ENCODE results near the gene KIF19. TPM values are rescaled to one million over a fixed set of nuclear protein-coding genes. Genes with fewer than 3 reads are reported as not detected.

Gene KIF19
- total RNA-seq, 1 donor from 2014 or later = not detected

GRCh38 chr17:74389937-74390679 is 64.1 kb downstream of the KIF19 start:
- no peak overlapping the region for H3K4me3 Mint-ChIP-seq (ENCODE audit: unreplicated experiment)
- peaks cover 10% of the 10 kb centered on the region for H3K27me3 Mint-ChIP-seq (ENCODE audit: unreplicated experiment)
- no peak for DNase-seq (ENCODE audit: extremely low spot score, unreplicated experiment)
- H3K9me3 Mint-ChIP-seq (ENCODE audit: unreplicated experiment) = no peaks in the 10 kb centered on the region
- TF ChIP-seq CTCF (IDR thresholded peaks at IDR 0.05) = no peak
- no peak overlapping the region for H3K27ac Mint-ChIP-seq (ENCODE audit: unreplicated experiment)
- H3K4me1 Mint-ChIP-seq (ENCODE audit: unreplicated experiment) = peaks cover 16% of the 10 kb centered on the region
- H3K36me3 Mint-ChIP-seq (ENCODE audit: unreplicated experiment) = no peaks in the 10 kb centered on the region

GRCh38 chr17:74390680-74391653 is 64.9 kb downstream of the KIF19 start:
- DNase-seq (ENCODE audit: extremely low spot score, unreplicated experiment) = no peak
- Mint-ChIP-seq H3K27ac (ENCODE audit: unreplicated experiment) (no peak overlapping the region), H3K4me3 (ENCODE audit: unreplicated experiment) (no peak overlapping the region), H3K4me1 (ENCODE audit: unreplicated experiment) (peaks cover 16% of the 10 kb centered on the region), H3K36me3 (ENCODE audit: unreplicated experiment) (no peaks in the 10 kb centered on the region), H3K9me3 (ENCODE audit: unreplicated experiment) (no peaks in the 10 kb centered on the region), H3K27me3 (ENCODE audit: unreplicated experiment) (peaks cover 10% of the 10 kb centered on the region)
- no peak for TF ChIP-seq CTCF (IDR thresholded peaks at IDR 0.05)

- Mint-ChIP-seq H3K36me3 (ENCODE audit: unreplicated experiment) (no peaks in the 10 kb centered on the region), H3K27me3 (ENCODE audit: unreplicated experiment) (peaks cover 10% of the 10 kb centered on the region), H3K4me1 (ENCODE audit: unreplicated experiment) (peaks cover 14% of the 10 kb centered on the region), H3K27ac (ENCODE audit: unreplicated experiment) (no peak overlapping the region), H3K9me3 (ENCODE audit: unreplicated experiment) (no peaks in the 10 kb centered on the region), H3K4me3 (ENCODE audit: unreplicated experiment) (no peak overlapping the region)
- no peak for TF ChIP-seq CTCF (IDR thresholded peaks at IDR 0.05)
- no peak for DNase-seq (ENCODE audit: extremely low spot score, unreplicated experiment)
Measured at GRCh38 chr17:74391771-74392170, 65.7 kb downstream of the KIF19 start.

- H3K27ac Mint-ChIP-seq (ENCODE audit: unreplicated experiment) = no peak overlapping the region
- H3K4me3 Mint-ChIP-seq (ENCODE audit: unreplicated experiment) = no peak overlapping the region
- no peak for TF ChIP-seq CTCF (IDR thresholded peaks at IDR 0.05)
- DNase-seq (ENCODE audit: extremely low spot score, unreplicated experiment) = no peak
- H3K36me3 Mint-ChIP-seq (ENCODE audit: unreplicated experiment) = no peaks in the 10 kb centered on the region
- H3K4me1 Mint-ChIP-seq (ENCODE audit: unreplicated experiment) = peaks cover 14% of the 10 kb centered on the region
- H3K27me3 Mint-ChIP-seq (ENCODE audit: unreplicated experiment) = peaks cover 10% of the 10 kb centered on the region
- no peaks in the 10 kb centered on the region for H3K9me3 Mint-ChIP-seq (ENCODE audit: unreplicated experiment)
Measured at GRCh38 chr17:74392848-74393247, 66.8 kb downstream of the KIF19 start.
